CD14-positive monocyte (primary cell): ENCODE results near the gene RAB11A. TPM values are rescaled to one million over a fixed set of nuclear protein-coding genes. Genes with fewer than 3 reads are reported as not detected.
A peak's percentile ranks its signal among the peaks of the same experiment; 100 is the strongest.

Experiments
- DNase-seq, 3 donors: peaks; one replicate each; pipeline ENCODE4 v3.0.0-alpha.2; 2011 to 2022
- H2AFZ ChIP-seq: 2 replicates; pipeline ENCODE4 v1.6.0; 2012; ENCODE audit warnings: mild to moderate bottlenecking, low read depth, low read length, inconsistent platforms; ENCODE audit not compliant: insufficient read depth, poor library complexity, severe bottlenecking
- H3K27ac ChIP-seq, 2 donors: 1 replicate in 1 of 2; 2 replicates in 1 of 2; pipeline ENCODE4 v1.5.1; 2012 to 2013; ENCODE audit warnings: low read length in 2 of 2, control low read depth in 1 of 2, inconsistent platforms in 1 of 2, low read depth in 1 of 2, mild to moderate bottlenecking in 1 of 2
- H3K27me3 ChIP-seq, 2 donors: one replicate each; pipeline versions ENCODE4 v1.6.0 to v1.6.1; 2011 to 2013; ENCODE audit warnings: low read length in 2 of 2; ENCODE audit not compliant: control insufficient read depth in 2 of 2, insufficient read depth in 2 of 2
- H3K36me3 ChIP-seq, 2 donors: replicated peaks in 1 of 2; 1 replicate in 1 of 2; 2 replicates in 1 of 2; pipeline versions ENCODE4 v1.5.1 to v1.6.1; 2012 to 2013; ENCODE audit warnings: low read length in 2 of 2, control low read depth in 1 of 2, inconsistent platforms in 1 of 2, mild to moderate bottlenecking in 1 of 2; ENCODE audit not compliant: insufficient read depth in 2 of 2, control insufficient read depth in 1 of 2
- H3K4me1 ChIP-seq, 2 donors: 1 replicate in 1 of 2; 2 replicates in 1 of 2; pipeline versions ENCODE4 v1.5.1 to v1.6.1; 2012 to 2013; ENCODE audit warnings: low read length in 2 of 2, control low read depth in 1 of 2, inconsistent platforms in 1 of 2, mild to moderate bottlenecking in 1 of 2, moderate library complexity in 1 of 2; ENCODE audit not compliant: insufficient read depth in 2 of 2, control insufficient read depth in 1 of 2
- H3K4me2 ChIP-seq: replicated peaks from 2 replicates; pipeline ENCODE3; 2012; ENCODE audit warnings: low read length, moderate library complexity, mild to moderate bottlenecking; ENCODE audit not compliant: poor library complexity, severe bottlenecking; ENCODE audit errors: extremely low read depth
- H3K4me3 ChIP-seq, 3 experiments: fragments of 200-600 bp in 1 of 3; sonication (generic) in 1 of 3; replicated peaks in 1 of 3; 1 replicate in 2 of 3; 2 replicates in 1 of 3; pipeline ENCODE4 v1.5.1; 2011 to 2013; ENCODE audit warnings: low read length in 3 of 3, mild to moderate bottlenecking in 3 of 3, control low read depth in 2 of 3, low read depth in 2 of 3, inconsistent platforms in 1 of 3, moderate library complexity in 1 of 3
- H3K79me2 ChIP-seq: 2 replicates; pipeline ENCODE4 v1.6.0; 2012; ENCODE audit warnings: mild to moderate bottlenecking, control low read depth, inconsistent platforms, low read length, moderate library complexity; ENCODE audit not compliant: insufficient read depth
- H3K9ac ChIP-seq: 2 replicates; pipeline ENCODE4 v1.6.0; 2017; ENCODE audit warnings: low read length, mild to moderate bottlenecking; ENCODE audit not compliant: insufficient read depth, poor library complexity, severe bottlenecking
- H3K9me3 ChIP-seq, 2 donors: replicated peaks in 1 of 2; 1 replicate in 1 of 2; 2 replicates in 1 of 2; pipeline versions ENCODE4 v1.5.1 to v1.6.1; 2012 to 2013; ENCODE audit warnings: low read length in 2 of 2, control low read depth in 1 of 2; ENCODE audit not compliant: control insufficient read depth in 1 of 2, insufficient read depth in 1 of 2
- H4K20me1 ChIP-seq: 2 replicates; pipeline ENCODE4 v1.6.0; 2012; ENCODE audit warnings: mild to moderate bottlenecking, low read length, control low read depth, moderate library complexity; ENCODE audit not compliant: insufficient read depth
- H3K27ac Mint-ChIP-seq, 7 donors: one replicate each; pipeline ENCODE4 v1.8.0; 2020; ENCODE audit warnings: mild to moderate bottlenecking in 7 of 7, mixed read lengths in 7 of 7, moderate library complexity in 6 of 7, inconsistent platforms in 2 of 7
- H3K27me3 Mint-ChIP-seq, 3 donors: one replicate each; pipeline ENCODE4 v1.8.0; 2021 to 2022; ENCODE audit warnings: low read depth in 3 of 3, mild to moderate bottlenecking in 3 of 3, mixed read lengths in 3 of 3, moderate library complexity in 3 of 3, inconsistent platforms in 1 of 3
- H3K36me3 Mint-ChIP-seq, 2 donors: one replicate each; pipeline ENCODE4 v1.8.0; 2020; ENCODE audit warnings: mixed read lengths in 2 of 2, inconsistent platforms in 1 of 2, mild to moderate bottlenecking in 1 of 2
- H3K4me1 Mint-ChIP-seq: one replicate; pipeline ENCODE4 v1.8.0; 2020; ENCODE audit warnings: mild to moderate bottlenecking, mixed read lengths
- H3K4me3 Mint-ChIP-seq, 2 donors: one replicate each; pipeline ENCODE4 v1.8.0; 2020; ENCODE audit warnings: mild to moderate bottlenecking in 2 of 2, mixed read lengths in 2 of 2, moderate library complexity in 1 of 2
- H3K9me3 Mint-ChIP-seq, 7 donors: one replicate each; pipeline ENCODE4 v1.8.0; 2020 to 2022; ENCODE audit warnings: mixed read lengths in 7 of 7, mild to moderate bottlenecking in 6 of 7, moderate library complexity in 6 of 7, inconsistent platforms in 2 of 7
- WGBS: methylation state at CpG from one replicate; pipeline ENCODE4 v1.1.5; 2013; ENCODE audit warnings: missing lambda C conversion rate; ENCODE audit not compliant: insufficient coverage; 5-methylcytosine and 5-hydroxymethylcytosine counted together
- intact Hi-C, 2 donors: fragments of 100-400 bp; cut with micrococcal nuclease; formaldehyde crosslinking; loops; one replicate each; pipeline versions ENCODE4 v1.15.0 to v1.15.1; 2023
- polyA plus RNA-seq, 3 donors: library from polyadenylated mRNA; depleted of rRNA in 1 of 3; unstranded in 2 of 3; stranded (reverse) in 1 of 3; fragments of 300-500 nt in 2 of 3; fragments of >200 nt in 1 of 3; fragmentation: Illumina TruSeq in 2 of 3; gene quantifications; 1 replicate in 2 of 3; 2 replicates in 1 of 3; pipeline ENCODE4 v1.2.3, GENCODE V29; 2012 to 2021
- TF ChIP-seq, protein P1 (sequence below): fragments of 200-600 bp; IDR thresholded peaks from one replicate; pipeline ENCODE4 v1.8.0; 2022; ENCODE audit warnings: antibody characterized with exemption, mild to moderate bottlenecking

The RAB11A gene
- polyA plus RNA-seq, 3 donors: 180 to 310 (median 300) TPM

- H3K36me3 Mint-ChIP-seq: peaks cover 42 to 48% of the 10 kb centered on the region in 2 donors
- Histone ChIP-seq H2AFZ (no peak overlapping the region), H3K4me3 (no peak overlapping the region), H3K9me3 (no peaks in the 10 kb centered on the region), H3K27me3 (no peaks in the 10 kb centered on the region), H4K20me1 (no peaks in the 10 kb centered on the region), H3K4me1 (peaks cover 38 to 41% of the 10 kb centered on the region in 2 donors), H3K27ac (no peak overlapping the region), H3K4me2 (no peak overlapping the region), H3K79me2 (no peaks in the 10 kb centered on the region), H3K9ac (no peak overlapping the region), H3K36me3 (peaks cover 19 to 65% of the 10 kb centered on the region in 2 donors)
- H3K4me1 Mint-ChIP-seq: peaks cover 42% of the 10 kb centered on the region
- WGBS: no CpG with 5 or more reads among the region's 2 CpGs
- intact Hi-C loops: no loop called here
- no peaks in the 10 kb centered on the region for H3K27me3 Mint-ChIP-seq
- peak in 1 of 3 donors; percentile 23 for DNase-seq
- H3K4me3 Mint-ChIP-seq: no peak overlapping the region
- no peaks in the 10 kb centered on the region for H3K9me3 Mint-ChIP-seq
- peak overlapping the region in 2 of 7 donors; percentile 8 to 94 for H3K27ac Mint-ChIP-seq
- TF ChIP-seq, protein P1, sequence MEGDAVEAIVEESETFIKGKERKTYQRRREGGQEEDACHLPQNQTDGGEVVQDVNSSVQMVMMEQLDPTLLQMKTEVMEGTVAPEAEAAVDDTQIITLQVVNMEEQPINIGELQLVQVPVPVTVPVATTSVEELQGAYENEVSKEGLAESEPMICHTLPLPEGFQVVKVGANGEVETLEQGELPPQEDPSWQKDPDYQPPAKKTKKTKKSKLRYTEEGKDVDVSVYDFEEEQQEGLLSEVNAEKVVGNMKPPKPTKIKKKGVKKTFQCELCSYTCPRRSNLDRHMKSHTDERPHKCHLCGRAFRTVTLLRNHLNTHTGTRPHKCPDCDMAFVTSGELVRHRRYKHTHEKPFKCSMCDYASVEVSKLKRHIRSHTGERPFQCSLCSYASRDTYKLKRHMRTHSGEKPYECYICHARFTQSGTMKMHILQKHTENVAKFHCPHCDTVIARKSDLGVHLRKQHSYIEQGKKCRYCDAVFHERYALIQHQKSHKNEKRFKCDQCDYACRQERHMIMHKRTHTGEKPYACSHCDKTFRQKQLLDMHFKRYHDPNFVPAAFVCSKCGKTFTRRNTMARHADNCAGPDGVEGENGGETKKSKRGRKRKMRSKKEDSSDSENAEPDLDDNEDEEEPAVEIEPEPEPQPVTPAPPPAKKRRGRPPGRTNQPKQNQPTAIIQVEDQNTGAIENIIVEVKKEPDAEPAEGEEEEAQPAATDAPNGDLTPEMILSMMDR: no peak
These were observed 32.0 kb downstream of the RAB11A start for GRCh38 chr15:65901336-65901735.

GRCh38 chr15:65901836-65902235, 32.5 kb downstream of the RAB11A start:
- Histone ChIP-seq H2AFZ (no peak overlapping the region), H3K9ac (no peak overlapping the region), H3K27ac (peak overlapping the region in 1 of 2 donors; percentile 69), H3K27me3 (no peaks in the 10 kb centered on the region), H3K79me2 (no peaks in the 10 kb centered on the region), H3K4me3 (peak overlapping the region in 1 of 3 experiments; percentile 21), H3K4me2 (peak overlapping the region; percentile 35), H4K20me1 (no peaks in the 10 kb centered on the region), H3K36me3 (peaks cover 16 to 65% of the 10 kb centered on the region in 2 donors), H3K4me1 (peaks cover 35 to 38% of the 10 kb centered on the region in 2 donors), H3K9me3 (no peaks in the 10 kb centered on the region)
- H3K4me3 Mint-ChIP-seq: no peak overlapping the region
- intact Hi-C loops: no loop called here
- WGBS: no CpG with 5 or more reads among the region's 3 CpGs
- H3K36me3 Mint-ChIP-seq: peaks cover 45 to 47% of the 10 kb centered on the region in 2 donors
- H3K27ac Mint-ChIP-seq: peak overlapping the region in 6 of 7 donors; percentile 77 to 94 (median 86)
- no peaks in the 10 kb centered on the region for H3K9me3 Mint-ChIP-seq
- H3K4me1 Mint-ChIP-seq: peaks cover 39% of the 10 kb centered on the region
- H3K27me3 Mint-ChIP-seq: no peaks in the 10 kb centered on the region
- TF ChIP-seq, protein P1: no peak
- no peak for DNase-seq
